HG03575 (cell line): ENCODE measurements around the gene CLDN5.

Experiments
- ATAC-seq: cut with Tn5 transposase; IDR thresholded peaks from one replicate; pipeline ENCODE4 v1.9.1; 2021; ENCODE audit not compliant: unreplicated experiment, insufficient number of reproducible peaks, low FRiP score; ENCODE audit errors: extremely low read depth

Gene CLDN5

DNA sequence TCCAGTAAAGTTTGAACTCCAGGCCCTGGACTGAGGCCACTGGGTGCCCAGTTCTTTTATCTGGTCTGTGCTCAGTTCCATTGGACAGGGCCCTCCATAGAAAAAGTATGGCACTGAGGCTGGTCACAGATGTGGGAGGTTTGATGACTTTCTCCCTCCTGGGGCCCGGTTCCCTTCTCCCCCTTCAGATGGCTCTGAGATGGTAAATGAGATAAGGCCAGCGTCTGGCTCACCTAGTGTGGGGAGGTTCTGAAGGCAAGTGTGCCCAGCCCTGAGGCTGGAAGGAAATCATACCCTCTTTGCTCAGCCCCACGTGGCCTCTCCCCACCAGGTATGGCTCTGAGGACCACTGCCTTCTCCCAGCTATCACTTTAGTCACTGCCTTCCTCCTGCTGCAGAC lies 1.5 kb upstream of the CLDN5 start:
- ATAC-seq: no peak

DNA sequence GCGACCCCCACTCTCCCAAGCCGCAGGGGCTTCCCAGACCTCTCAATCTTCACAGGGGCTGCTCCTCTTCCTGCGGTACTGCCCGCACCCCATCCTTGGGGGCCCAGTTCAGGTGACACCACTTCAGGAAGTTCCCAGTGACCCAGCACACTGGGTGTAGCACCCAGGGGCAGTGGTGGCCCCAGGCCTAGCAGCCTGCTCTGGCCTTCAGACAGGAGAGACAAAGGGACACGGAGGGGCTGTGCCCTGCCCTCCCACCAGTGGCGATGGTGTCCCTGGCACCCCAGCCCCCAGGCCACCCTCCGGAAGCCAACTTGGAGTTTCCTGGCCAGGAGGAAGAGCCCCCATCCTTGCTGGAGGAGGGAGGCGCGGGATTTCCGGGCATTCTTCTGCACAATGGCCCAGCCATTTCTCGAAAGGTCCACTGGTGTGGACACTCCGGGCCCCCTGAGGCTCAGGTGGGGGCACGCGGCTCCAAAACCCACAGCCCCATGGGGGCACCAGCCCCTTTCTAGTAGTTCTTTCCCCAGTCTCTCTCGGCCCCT lies 978 bp upstream of the CLDN5 start:
- no peak for ATAC-seq

DNA sequence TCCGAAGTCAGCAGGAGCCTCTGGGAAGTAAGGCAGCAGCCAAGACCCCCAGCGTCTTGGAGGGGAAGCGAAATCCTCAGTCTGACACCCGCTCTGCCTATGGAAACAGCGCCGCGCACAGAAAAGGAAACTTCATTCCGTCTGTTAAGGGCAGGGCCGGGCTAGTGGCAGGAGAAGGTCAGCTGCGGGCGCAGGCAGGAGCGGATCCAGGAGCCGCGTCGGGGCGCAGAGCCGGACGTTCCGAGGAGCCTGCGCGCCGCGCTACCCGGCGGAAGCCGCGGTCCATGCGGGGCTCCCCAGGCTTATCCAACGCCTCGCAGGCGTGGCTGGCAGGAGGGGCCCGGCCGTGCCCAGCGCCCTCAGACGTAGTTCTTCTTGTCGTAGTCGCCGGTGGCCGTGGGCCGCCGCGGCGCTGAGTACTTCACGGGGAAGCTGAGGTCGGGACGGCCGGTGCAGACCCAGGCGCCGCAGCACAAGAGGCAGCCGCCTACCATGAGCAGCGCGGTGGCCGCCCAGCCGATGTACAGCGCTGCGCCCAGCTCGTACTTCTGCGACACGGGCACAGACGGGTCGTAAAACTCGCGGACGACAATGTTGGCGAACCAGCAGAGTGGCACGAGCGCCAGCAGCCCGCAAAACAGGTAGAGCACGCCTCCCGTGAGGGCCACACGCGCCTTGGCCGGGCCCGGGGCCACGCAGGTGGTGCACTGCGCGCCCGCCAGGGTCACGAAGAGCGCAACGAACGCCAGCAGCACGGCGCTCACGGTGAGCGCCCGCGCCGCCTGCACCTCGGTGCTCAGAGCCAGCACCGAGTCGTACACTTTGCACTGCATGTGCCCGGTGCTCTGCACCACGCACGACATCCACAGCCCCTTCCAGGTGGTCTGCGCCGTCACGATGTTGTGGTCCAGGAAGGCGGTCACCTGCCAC lies 705 bp downstream of the CLDN5 start:
- ATAC-seq: no peak

DNA sequence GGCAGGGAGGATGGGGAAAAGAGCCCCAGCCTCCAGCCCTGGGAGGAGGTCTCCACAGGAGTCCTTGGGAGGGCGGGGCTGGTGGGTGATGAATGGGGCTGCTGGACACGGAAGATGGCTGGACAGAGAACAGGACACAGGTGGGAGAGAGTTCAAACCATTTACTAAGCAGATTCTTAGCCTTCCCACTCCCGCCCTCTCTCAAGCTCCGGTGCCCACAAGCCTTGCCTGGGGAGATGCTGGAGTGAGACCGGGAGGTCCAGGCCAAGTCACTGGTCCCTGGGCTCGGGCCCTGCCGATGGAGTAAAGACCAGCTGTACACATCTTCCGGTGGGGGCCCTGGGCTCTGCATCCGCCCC lies 1.4 kb downstream of the CLDN5 start:
- no peak for ATAC-seq

DNA sequence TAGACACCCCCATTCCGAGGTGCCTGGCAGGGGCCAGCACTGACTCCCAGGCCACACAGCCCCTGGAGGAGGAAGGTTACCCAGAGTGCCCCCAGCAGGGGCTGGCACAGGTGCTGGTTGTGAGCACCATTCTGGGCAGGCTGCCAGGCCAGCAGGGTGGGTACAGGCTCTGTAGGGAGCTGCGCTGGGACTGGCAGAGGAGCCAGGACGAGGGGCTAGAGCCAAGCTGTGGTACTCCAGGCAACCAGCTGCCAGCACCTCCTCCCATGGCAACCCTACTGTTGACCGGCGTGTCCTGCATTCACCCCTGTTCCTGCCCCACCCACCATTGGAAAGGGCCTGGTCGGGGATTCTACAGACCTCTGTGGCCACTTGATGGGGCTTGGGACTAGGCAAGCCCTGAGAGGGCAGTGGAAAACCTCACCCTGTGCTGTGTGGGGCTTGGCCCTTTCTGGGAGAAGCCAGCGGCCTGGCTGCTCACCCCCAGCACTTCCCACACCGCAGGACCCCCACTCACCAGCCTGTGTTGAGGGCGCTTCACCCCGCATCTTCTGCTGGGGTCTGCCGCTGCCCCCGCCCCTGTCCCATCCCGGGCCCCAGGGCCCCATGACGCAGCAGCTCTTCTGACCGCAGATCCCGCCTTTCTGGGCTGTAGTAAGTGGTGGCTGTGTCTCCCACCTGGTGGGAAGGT lies 1.9 kb downstream of the CLDN5 start:
- no peak for ATAC-seq

DNA sequence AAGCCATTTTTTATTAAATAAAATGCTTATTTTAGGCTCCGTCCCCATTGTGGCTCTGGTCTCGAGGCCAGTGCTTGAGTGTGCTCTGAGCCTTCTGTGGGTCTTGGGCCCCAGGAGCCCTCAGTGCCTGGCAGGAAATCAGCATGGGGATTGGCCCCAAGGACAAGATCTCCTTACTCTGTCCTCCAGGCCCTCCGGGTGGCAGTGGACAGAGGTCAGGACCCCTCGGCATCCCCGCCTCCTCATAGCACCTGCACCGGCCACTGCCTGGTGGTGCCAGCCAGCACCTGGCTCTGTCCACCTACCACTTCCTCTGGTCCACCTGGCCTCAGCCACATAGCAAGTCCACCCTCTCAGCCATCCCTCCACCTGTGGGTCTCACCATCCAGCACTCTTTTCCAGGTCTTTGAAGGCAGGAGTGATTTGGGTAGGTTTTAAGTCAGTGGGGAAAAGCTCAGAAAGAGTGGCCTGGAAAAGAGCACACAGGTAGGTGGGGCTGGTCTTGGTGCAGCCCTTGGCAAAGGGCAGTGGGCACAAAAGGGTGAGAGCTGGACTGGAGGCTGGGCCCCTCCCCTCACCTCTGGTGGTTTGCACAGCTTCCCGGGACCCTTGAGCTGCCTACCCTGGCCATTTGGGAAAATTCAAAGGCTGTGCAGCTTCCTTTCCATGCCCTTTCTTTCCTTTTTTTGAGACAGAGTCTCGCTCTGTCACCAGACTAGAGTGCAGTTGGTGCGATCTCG lies 3.5 kb downstream of the CLDN5 start:
- no peak for ATAC-seq

DNA sequence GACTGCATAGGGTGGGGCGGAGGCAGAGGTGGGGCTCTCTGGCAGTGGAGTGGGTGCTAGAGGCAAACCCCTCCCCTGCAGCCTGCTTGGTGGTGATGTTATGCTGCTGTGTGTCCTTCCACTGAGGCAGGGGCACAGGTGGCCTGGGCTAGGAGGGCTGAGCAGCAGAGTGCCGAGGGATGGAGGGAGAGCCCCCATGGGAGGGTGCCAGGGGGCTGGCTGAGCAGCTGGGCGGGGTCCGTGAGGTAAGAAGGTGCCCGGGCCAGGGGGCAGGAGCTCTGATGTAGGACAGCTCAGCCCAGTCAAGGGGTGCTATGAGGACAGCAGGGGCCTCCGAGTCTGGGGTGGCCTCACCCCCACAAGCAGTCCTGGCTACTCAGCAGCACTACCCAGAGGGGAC lies 4.2 kb downstream of the CLDN5 start:
- ATAC-seq: no peak

DNA sequence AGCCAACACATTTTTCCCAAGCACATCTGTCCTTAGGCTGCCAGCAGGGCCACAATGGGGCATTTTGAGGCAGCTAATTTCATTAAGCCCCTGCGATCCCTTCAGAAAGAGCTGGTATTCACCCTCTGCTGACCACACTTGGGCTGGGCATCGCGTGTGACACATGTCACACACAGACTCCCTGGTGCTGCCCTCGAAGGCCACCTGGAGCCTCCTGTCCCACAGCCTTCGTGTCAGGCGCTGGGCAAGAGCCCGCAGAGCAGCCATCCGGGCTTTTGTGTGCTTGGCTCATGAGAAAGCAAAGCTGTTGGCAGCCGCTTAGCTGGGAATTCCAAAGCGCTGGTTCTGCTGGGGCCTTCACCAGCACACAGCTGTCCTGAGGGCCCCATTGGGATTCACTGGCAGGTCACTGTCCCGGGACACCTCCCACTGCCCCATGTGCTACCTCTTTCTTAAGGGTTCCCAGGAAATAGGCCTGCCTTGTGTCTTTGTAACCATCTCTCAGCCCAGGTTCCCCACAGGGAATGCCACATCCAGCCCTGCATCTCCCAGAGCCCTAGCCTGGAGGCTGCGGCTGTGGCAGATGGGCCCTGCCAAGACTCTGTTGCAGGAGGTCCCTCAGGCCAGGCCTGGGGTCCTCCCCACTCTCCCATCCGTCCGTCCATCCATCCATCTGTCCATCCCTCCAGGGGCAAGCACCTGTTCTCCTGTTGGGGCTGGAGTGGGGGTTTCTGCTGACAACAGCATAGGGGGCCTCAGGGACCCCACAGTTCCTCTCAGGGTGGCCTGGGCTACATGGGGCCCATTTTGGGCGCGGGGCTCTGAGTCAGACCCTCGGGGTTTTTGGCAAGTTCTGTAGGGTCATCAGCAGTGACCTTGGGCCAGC lies 4.9 kb downstream of the CLDN5 start:
- ATAC-seq: no peak

DNA sequence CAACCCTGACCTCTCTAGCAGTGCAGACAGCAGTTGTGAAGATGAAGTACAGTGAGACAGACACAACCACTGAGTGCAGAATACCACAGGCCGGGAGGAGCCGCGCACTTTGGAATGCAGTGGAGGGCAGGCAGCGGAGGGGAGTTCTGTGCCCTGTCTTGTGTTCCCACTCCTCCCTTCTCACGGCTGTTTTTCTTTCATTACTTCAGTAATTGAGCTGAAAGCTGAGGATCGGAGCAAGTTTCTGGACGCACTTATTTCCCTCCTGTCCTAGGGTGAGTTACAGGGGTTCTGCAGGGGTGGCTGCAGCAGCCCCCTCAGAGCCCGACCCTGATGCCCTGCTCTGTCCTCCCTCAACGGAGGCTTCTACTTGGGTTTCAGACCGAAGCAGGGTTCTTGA lies 5.6 kb downstream of the CLDN5 start:
- no peak for ATAC-seq

DNA sequence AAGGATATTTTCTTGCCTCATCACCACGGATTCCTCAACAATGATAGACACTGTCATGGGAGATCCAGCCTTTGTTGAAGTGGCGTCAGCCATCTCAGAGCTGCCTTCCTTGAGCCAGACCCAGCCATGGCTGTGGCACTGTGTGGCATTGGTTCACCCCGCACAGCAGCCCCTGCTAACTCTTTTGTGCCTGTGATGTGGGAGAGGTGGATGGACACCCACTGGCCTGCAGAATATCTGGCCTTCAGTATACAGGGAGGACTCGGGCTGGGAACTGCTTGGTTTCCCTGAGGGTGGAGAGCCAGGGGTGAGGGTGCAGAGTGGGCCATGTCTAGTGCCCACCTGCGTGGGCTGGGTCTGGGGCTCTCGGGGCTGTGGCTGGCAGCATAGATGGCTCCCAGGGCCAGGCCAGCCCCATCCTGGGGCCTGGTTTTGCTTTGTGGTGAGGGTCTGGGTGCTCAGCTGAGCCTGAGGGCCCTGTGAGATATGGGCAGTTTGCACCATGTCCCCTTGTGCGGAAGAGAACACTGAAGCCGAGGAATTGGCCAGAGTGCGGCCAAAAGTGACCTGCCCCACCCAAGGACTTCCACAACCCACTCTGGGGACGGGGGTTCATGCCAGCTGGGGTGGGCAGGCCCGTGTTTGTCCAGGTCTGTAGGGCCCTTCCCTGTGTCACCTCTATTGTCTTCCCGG lies 6.1 kb downstream of the CLDN5 start:
- ATAC-seq: no peak

DNA sequence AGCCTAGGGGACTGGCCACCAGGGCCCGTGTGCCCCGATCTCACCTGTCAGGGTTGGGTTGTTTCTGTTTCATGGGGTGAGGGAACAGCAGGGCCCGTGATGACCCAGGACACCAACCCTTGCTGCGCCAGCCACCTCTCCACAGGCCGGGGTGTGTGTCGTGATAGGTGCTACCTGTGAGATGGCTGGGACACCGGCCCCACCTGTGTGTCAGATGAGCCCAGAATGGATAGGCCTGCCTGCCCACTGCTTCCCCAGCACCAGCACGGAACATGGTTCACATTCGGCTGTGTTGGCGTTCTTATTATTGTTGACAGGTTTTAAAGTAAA lies 7.1 kb downstream of the CLDN5 start:
- ATAC-seq: no peak

DNA sequence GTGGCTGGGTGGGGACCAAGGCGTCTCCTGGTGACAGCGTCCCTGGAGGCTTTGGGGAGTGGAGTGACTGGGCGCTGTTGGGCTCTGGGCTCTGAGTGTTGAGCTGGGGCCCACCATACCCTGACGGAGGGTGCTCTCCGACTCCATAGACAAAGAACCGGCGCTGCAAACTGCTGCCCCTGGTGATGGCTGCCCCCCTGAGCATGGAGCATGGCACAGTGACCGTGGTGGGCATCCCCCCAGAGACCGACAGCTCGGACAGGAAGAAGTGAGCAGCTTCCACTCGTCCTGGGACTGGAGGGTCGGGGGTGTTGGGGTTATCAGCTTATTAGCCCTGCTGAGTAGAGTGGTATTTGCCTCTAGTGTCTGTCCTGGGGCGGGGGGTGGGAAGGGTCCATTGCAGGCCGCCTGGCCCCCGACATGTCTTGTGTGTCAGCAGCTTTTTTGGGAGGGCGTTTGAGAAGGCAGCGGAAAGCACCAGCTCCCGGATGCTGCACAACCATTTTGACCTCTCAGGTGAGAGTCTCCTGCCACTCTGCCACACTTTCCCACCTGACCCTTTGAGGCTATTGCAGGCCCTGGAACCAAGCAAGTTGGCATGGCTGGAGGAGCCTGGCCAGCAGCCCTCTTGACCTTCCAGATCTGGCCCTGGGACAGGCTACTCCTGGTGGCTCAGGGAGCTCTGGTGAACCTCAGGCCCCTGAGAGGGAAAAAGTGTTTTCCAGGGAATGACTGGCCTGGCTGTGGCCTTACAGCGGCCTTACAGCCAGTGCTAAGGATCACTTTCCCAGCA lies 7.6 kb downstream of the CLDN5 start:
- no peak for ATAC-seq

DNA sequence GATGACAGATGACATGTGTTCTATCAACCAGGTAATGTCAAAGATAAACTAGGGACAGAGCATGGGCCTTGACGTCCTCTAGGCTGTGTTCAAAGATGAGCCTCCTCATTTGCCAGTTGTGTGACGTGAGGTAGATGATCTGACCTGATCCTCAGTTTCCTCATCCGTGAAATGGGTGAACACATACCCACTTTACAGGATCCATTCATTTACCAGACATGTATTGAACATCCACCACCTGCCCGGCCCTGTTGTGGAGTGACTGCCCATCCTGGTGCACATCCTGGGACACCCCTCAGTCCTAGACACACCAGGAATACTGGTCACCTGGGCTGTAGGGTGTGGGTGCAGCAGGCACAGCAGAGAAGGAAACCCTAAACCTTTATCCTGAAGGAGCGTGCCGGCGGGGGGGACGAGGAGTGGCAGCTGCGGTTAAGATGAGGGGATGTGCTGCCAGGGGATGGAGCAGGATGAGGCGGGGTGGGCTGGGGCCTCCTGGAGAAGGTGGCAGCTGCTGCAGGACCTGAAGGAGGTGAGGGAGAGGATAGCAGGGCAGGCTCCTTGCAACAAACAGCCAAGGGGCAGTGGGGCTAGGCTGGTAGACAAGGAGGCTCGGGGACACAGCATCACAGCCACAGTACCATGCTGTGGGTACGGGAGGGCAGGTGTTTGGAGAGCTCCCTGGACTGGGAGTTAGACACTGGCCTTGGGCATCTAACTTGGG lies 8.4 kb downstream of the CLDN5 start:
- ATAC-seq: no peak

DNA sequence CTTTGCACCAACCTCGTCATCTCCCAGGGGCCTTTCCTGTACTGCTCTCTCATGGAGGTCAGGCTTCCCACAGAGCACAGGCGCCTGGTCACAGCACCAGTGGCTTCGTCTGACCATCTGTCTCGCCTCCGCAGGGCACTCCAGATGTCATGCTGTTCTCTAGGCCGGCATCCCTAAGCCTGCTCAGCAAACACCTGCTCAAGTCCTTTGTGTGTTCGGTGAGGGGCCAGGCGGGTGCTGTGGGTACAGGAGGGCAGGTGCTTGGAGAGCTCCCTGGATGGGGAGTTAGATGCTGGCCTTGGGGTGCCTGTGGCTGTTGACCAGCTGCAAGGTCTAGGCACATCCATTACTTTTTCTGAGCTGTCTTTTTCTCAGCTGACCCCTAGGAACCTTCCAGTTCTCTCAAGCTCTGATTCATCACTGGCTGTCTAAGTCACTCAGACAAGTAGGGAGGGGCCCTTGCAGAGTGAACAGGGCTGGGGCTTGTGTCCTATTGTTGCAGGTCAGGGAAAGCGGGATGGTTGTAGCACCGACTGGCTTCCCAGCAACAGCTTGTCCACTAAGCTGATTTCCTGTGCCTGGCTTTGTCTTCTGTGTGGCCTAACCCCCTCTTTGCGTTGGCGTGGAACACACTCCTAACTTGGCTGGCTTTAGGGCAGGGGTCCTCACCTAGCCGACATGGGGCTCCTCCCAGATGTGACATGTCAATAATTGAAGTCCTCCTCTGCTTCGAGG lies 9.2 kb downstream of the CLDN5 start:
- ATAC-seq: no peak

DNA sequence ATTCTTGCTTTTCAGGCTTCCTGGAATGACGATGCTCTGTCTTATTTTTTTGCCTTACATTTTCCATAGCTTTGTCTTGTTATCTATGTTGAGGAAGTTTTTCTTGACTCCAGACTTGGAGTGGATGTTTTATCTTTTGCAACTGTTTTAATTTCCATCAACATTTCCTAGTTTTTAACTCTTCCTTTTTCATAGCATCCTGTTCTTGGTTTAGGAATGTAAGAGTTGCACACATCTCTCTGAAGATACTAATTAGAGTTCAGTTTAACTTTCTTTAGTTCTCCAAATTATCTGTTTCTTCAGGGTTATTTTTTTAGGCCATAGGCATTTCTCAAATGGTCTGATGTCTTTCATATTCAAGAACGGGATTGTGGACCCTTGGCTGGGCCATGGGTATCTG lies 10.4 kb downstream of the CLDN5 start:
- no peak for ATAC-seq

DNA sequence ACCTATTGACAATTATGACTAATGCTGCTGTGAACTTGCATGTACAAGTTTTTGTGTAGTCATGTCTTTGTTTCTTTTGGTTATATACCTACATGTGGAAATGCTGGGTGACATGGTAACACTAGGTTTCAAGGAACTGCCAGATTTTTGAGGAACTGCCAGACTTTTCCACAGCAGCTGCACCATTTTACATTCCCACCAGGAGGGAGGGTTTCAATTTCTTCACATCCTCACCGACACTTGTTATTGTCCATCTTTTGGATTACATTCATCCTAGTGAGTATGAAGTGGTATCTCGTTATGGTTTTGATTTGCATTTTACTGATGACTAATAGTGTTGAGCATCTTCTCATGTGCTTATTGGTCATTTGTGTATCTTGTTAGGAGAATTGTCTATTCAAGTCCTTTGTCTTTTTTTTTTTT lies 13.3 kb downstream of the CLDN5 start:
- no peak for ATAC-seq
